ES-I3 (cell line): ENCODE results near the gene NDOR1.

Experiments
- H3K36me3 ChIP-seq: 2 replicates; pipeline ENCODE4 v1.6.1; 2013; ENCODE audit warnings: mild to moderate bottlenecking, low read length, control low read depth, moderate library complexity; ENCODE audit not compliant: insufficient read depth
- H3K4me1 ChIP-seq: 2 replicates; pipeline ENCODE4 v1.6.1; 2013; ENCODE audit warnings: mild to moderate bottlenecking, control low read depth, low read length; ENCODE audit not compliant: insufficient read depth
- H3K9ac ChIP-seq: 2 replicates; pipeline ENCODE4 v1.6.1; 2013; ENCODE audit warnings: low read depth, mild to moderate bottlenecking, low read length, moderate library complexity
- H3K9me3 ChIP-seq: 2 replicates; pipeline ENCODE4 v1.6.1; 2013; ENCODE audit warnings: mild to moderate bottlenecking, low read length, moderate library complexity; ENCODE audit not compliant: control insufficient read depth, insufficient read depth

The NDOR1 gene

GRCh38 chr9:137194909-137195308 lies 10.6 kb upstream of the NDOR1 start:
- Histone ChIP-seq H3K36me3 (no peaks in the 10 kb centered on the region), H3K9ac (no peak overlapping the region), H3K4me1 (no peaks in the 10 kb centered on the region; the same call in 1 of the 2 replicates), H3K9me3 (no peaks in the 10 kb centered on the region)

GRCh38 chr9:137195525-137196220 lies 9.8 kb upstream of the NDOR1 start:
- no peaks in the 10 kb centered on the region for H3K36me3 ChIP-seq
- H3K4me1 ChIP-seq: no peaks in the 10 kb centered on the region; the same call in 1 of the 2 replicates
- no peak overlapping the region for H3K9ac ChIP-seq

GRCh38 chr9:137198051-137198901 lies 7.2 kb upstream of the NDOR1 start:
- H3K9ac ChIP-seq: no peak overlapping the region
- no peaks in the 10 kb centered on the region for H3K9me3 ChIP-seq
- no peaks in the 10 kb centered on the region for H3K36me3 ChIP-seq
- H3K4me1 ChIP-seq: no peaks in the 10 kb centered on the region; the same call in 1 of the 2 replicates

More at GRCh38 chr9:137195525-137196220, 9.8 kb upstream of the NDOR1 start:
- H3K9me3 ChIP-seq: no peaks in the 10 kb centered on the region

GRCh38 chr9:137198902-137199283 lies 6.6 kb upstream of the NDOR1 start:
- H3K9ac ChIP-seq: peak overlapping the region; percentile 32; the same call in 1 of the 2 replicates
- peaks cover under 1% of the 10 kb centered on the region; the same call in 1 of the 2 replicates for H3K4me1 ChIP-seq
- no peaks in the 10 kb centered on the region for H3K36me3 ChIP-seq

GRCh38 chr9:137199411-137200121 lies 5.9 kb upstream of the NDOR1 start:
- Histone ChIP-seq H3K9ac (peak overlapping the region; percentile 32; the same call in 1 of the 2 replicates), H3K9me3 (no peaks in the 10 kb centered on the region), H3K36me3 (no peaks in the 10 kb centered on the region), H3K4me1 (peaks cover 6% of the 10 kb centered on the region)

More at GRCh38 chr9:137198902-137199283, 6.6 kb upstream of the NDOR1 start:
- H3K9me3 ChIP-seq: no peaks in the 10 kb centered on the region

- H3K9ac ChIP-seq: peak within 1 kb of the TSS; percentile 69
- peaks cover 6% of the 10 kb centered on the region for H3K4me1 ChIP-seq
- H3K9me3 ChIP-seq: no peaks in the 10 kb centered on the region
- H3K36me3 ChIP-seq: no peaks in the 10 kb centered on the region
Observed at GRCh38 chr9:137200311-137201204, 4.9 kb upstream of the NDOR1 start, which contains the start of gene TPRN. Gene TPRN (minus strand): TSS chr9:137200741. CDS start chr9:137200711, 30 bp downstream.

GRCh38 chr9:137201205-137201868 lies 4.2 kb upstream of the NDOR1 start:
- no peaks in the 10 kb centered on the region for H3K9me3 ChIP-seq
- no peaks in the 10 kb centered on the region for H3K36me3 ChIP-seq
- peaks cover 6% of the 10 kb centered on the region for H3K4me1 ChIP-seq
- H3K9ac ChIP-seq: peak overlapping the region; percentile 69

GRCh38 chr9:137202966-137203365 lies 2.5 kb upstream of the NDOR1 start:
- Histone ChIP-seq H3K9ac (no peak overlapping the region), H3K4me1 (peaks cover 6% of the 10 kb centered on the region), H3K9me3 (no peaks in the 10 kb centered on the region), H3K36me3 (no peaks in the 10 kb centered on the region; the same call in 1 of the 2 replicates)

- Histone ChIP-seq H3K9ac (peak overlapping the region; percentile 73), H3K36me3 (no peaks in the 10 kb centered on the region; the same call in 1 of the 2 replicates), H3K9me3 (no peaks in the 10 kb centered on the region), H3K4me1 (peaks cover 6% of the 10 kb centered on the region)
Observed at GRCh38 chr9:137204731-137205125, 772 bp upstream of the NDOR1 start.

GRCh38 chr9:137206602-137207001 lies 1.1 kb downstream of the NDOR1 start:
- Histone ChIP-seq H3K36me3 (no peaks in the 10 kb centered on the region; the same call in 1 of the 2 replicates), H3K4me1 (peaks cover 6% of the 10 kb centered on the region), H3K9ac (no peak overlapping the region; the same call in 1 of the 2 replicates), H3K9me3 (no peaks in the 10 kb centered on the region)

GRCh38 chr9:137211532-137211931 lies 6.0 kb downstream of the NDOR1 start:
- Histone ChIP-seq H3K9ac (no peak overlapping the region), H3K9me3 (no peaks in the 10 kb centered on the region), H3K4me1 (no peaks in the 10 kb centered on the region), H3K36me3 (no peaks in the 10 kb centered on the region; the same call in 1 of the 2 replicates)

GRCh38 chr9:137212520-137212919 lies 7.0 kb downstream of the NDOR1 start:
- Histone ChIP-seq H3K4me1 (no peaks in the 10 kb centered on the region), H3K36me3 (no peaks in the 10 kb centered on the region), H3K9me3 (no peaks in the 10 kb centered on the region), H3K9ac (no peak overlapping the region)
